ENCODE measurements around the gene KDM4C.

GRCh38 chr9:6780690-6781089, 22.9 kb downstream of the KDM4C start:
- TF ChIP-seq CTCF (IDR thresholded peaks at IDR 0.05; ENCODE audit: insufficient read depth, low read length, poor library complexity, severe bottlenecking) (no peak), EZH2phosphoT487 (conservative IDR thresholded peaks at IDR 0.05; ENCODE audit: low read length) (no peak)

Data from SU-DHL-6 (cell line).